GM21381 (cell line): ENCODE results near the gene PRSS58.

Experiments
- ATAC-seq: cut with Tn5 transposase; IDR thresholded peaks from one replicate; pipeline ENCODE4 v1.9.1; 2021; ENCODE audit warnings: mild to moderate bottlenecking, moderate library complexity; ENCODE audit not compliant: unreplicated experiment

The PRSS58 gene

DNA sequence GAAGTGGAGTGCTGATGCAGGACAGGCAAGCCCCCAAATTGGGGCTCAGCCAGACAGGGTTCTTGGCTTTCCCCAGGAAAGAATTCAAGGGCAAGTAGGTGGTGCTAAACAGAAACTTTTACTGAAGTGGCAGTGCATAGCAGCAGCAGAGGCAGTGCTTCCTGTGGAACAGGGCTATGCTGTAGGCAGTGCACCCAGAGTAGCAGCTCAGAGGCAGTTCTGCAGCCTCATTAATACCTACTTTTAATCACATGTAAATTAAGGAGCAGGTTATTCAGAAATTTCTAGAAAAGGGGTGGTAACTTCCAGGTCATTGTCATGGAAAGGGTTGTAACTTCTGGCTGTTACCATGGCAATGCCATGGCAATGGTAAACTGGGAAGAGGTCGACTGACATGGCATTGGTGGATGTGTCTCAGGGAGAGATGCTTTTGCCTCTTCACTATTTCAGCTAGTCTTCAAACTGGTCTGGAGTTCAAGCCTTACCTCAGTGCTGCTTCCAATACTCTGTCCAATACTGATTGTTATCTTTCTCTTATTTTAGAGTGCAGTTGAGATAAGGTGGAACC lies 29.2 kb downstream of the PRSS58 start:
- ATAC-seq: no peak
